ENCODE data around the gene USP25.

DNA sequence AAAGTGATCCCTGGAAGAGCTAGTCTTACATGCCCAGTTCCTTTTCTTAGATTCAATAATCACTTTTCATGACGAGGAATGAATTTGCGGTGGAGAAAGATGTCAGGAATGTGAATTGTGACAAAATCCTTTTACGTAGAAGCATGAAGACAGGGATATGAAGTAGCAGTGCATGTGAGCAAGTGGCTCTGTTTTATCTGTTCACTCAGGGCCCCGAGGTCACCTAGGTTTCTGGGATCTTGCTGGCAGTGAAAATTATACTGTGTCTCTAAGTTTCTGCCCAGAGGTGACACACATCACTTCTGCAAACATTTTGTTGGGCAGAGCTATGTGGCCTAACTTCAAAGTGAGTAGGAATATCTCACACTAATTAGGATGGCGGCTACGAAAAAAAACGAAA, 79.3 kb downstream of the USP25 start:
- TF ChIP-seq CTCF (optimal IDR thresholded peaks at IDR 0.05 in 1 of 3, IDR thresholded peaks at IDR 0.05 in 1 of 3, conservative IDR thresholded peaks at IDR 0.05 in 1 of 3; ENCODE audit: extremely low read depth in 1 of 3, insufficient read depth in 2 of 3, low read length in 3 of 3) (no peak), EZH2 (IDR thresholded peaks at IDR 0.05; ENCODE audit: low read length) (no peak)
